Neuron (in vitro differentiated cells): ENCODE results near the gene RPP25L.
"Not testable (repeated sequence)": the region's sequence is repeated elsewhere in the genome, so short reads cannot be mapped to it uniquely, and the experiment has no call there.

ENCODE experiments used
- H2AFZ ChIP-seq: one replicate; pipeline ENCODE4 v1.6.1; 2013; ENCODE audit warnings: low read depth, mild to moderate bottlenecking, inconsistent platforms, low read length, moderate library complexity
- H3K27me3 ChIP-seq: one replicate; pipeline ENCODE4 v1.6.1; 2013; ENCODE audit warnings: low read length; ENCODE audit not compliant: insufficient read depth
- H3K36me3 ChIP-seq: one replicate; pipeline ENCODE4 v1.6.1; 2013; ENCODE audit warnings: low read length; ENCODE audit not compliant: insufficient read depth
- H3K4me1 ChIP-seq: one replicate; pipeline ENCODE4 v1.6.1; 2013; ENCODE audit warnings: low read length; ENCODE audit not compliant: insufficient read depth
- H3K4me3 ChIP-seq: 2 replicates; pipeline ENCODE4 v1.5.1; 2013; ENCODE audit warnings: mild to moderate bottlenecking, low read length, moderate library complexity
- H3K9me3 ChIP-seq: one replicate; pipeline ENCODE4 v1.6.1; 2013; ENCODE audit warnings: low read length

RPP25L gene

GRCh38 chr9:34648673-34649072 lies 36.8 kb upstream of the RPP25L start:
- Histone ChIP-seq H2AFZ (no peak overlapping the region), H3K9me3 (no peaks in the 10 kb centered on the region), H3K4me3 (no peak overlapping the region), H3K36me3 (peaks cover 13% of the 10 kb centered on the region), H3K4me1 (peaks cover 42% of the 10 kb centered on the region), H3K27me3 (no peaks in the 10 kb centered on the region)

DNA sequence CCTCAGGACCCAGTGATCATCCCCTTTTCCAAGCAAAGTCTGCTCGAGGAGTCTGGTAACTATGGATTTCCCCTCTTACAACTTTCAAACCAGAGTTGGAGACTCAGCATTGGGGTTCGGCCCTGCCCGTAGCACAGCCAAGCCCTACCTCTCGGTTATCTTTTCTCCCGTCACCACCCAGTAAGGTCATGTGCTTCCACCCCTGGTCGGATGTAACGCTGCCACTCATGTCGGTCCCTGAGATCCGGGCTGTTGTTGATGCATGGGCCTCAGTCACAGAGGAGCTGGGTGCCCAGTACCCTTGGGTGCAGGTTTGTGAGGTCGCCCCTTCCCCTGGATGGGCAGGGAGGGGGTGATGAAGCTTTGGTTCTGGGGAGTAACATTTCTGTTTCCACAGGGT lies 35.8 kb upstream of the RPP25L start:
- Histone ChIP-seq H3K4me1 (peaks cover 32% of the 10 kb centered on the region), H2AFZ (no peak overlapping the region), H3K9me3 (no peaks in the 10 kb centered on the region), H3K36me3 (peaks cover 13% of the 10 kb centered on the region), H3K4me3 (peak overlapping the region; percentile 80), H3K27me3 (no peaks in the 10 kb centered on the region)

- peak overlapping the region; percentile 71 for H2AFZ ChIP-seq
- peak overlapping the region; percentile 80 for H3K4me3 ChIP-seq
- peaks cover 26% of the 10 kb centered on the region for H3K4me1 ChIP-seq
- H3K36me3 ChIP-seq, result peaks cover 13% of the 10 kb centered on the region
- H3K27me3 ChIP-seq, result no peaks in the 10 kb centered on the region
- no peaks in the 10 kb centered on the region for H3K9me3 ChIP-seq
These were observed 35.1 kb upstream of the RPP25L start for GRCh38 chr9:34647084-34647403.

GRCh38 chr9:34646211-34647083 lies 34.5 kb upstream of the RPP25L start, which contains the start of gene GALT:
TSS of gene GALT (plus strand) at chr9:34646675. CDS start at chr9:34646705, 30 bp downstream.
- Histone ChIP-seq H3K27me3 (no peaks in the 10 kb centered on the region), H3K4me3 (peak within 1 kb of the TSS; percentile 80), H2AFZ (peak within 1 kb of the TSS; percentile 71), H3K4me1 (peaks cover 22% of the 10 kb centered on the region), H3K9me3 (no peaks in the 10 kb centered on the region), H3K36me3 (peaks cover 13% of the 10 kb centered on the region)

DNA sequence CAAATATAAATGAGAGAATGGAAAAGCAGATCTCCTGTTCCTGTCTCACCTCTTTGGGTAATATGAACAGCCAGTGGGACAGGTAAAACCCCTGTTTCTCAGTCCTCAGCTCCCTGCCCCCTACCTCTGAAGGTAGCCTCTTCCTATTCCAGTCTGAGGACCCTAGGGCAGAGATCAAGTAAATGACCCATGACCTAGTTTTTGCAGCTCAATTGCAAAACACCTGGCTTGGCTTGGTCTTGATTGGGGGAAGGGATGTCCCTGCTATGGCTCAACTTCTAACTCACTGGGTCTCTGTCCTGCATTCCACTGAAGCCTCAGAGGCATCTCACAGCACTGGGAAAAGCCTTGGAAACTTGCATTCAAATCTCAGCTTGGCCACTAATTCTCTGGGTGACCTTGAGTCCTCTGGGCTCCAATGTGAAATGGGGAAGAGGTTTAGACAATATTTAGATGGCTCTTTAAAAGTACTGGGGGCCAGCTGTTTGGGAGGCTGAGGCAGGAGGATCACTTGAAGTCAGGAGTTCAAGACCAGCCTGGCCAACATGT lies 32.9 kb upstream of the RPP25L start:
- no peaks in the 10 kb centered on the region for H3K9me3 ChIP-seq
- no peak overlapping the region for H3K4me3 ChIP-seq
- peaks cover 13% of the 10 kb centered on the region for H3K36me3 ChIP-seq
- no peaks in the 10 kb centered on the region for H3K27me3 ChIP-seq
- H3K4me1 ChIP-seq, result peaks cover 15% of the 10 kb centered on the region
- no peak overlapping the region for H2AFZ ChIP-seq

DNA sequence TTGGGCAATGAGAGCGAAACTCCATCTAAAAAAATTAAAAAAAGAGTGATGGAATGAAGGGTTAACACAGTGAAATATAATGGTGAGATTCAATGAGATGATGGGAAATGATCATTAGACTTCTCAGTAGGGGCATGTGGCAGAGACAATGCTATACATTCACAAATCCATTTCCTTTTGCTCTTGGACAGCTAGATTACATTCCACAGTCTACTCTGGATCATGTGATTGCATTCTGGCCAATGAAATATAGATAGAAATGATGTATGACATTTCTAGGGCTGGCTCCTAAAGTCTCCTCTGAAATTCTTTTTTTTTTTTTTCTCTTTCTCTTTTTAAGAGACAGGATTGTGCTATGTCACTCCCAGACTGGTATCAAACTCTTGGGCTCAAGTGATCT lies 30.8 kb upstream of the RPP25L start:
- no peaks in the 10 kb centered on the region for H3K9me3 ChIP-seq
- no peak overlapping the region for H2AFZ ChIP-seq
- peaks cover 16% of the 10 kb centered on the region for H3K4me1 ChIP-seq
- H3K4me3 ChIP-seq, result no peak overlapping the region
- no peaks in the 10 kb centered on the region for H3K27me3 ChIP-seq
- no peaks in the 10 kb centered on the region for H3K36me3 ChIP-seq

DNA sequence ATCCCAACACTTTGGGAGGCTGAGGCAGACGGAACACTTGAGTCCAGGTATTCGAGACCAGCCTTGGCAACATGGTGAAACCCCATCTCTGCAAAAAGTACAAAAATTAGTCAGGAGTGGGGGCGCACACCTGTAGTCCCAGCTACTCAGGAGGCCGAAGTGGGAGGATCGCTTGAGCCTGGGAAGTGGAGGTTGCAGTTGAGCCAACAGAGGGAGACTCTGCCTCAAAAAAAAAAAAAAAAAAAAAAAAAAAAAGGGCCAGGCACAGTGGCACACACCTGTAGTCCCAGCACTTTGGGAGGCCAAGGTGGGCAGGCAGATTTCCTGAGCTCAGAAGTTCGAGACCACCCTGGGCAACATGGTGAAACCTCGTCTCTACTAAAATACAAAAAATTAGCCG lies 27.4 kb upstream of the RPP25L start:
- peaks cover 11% of the 10 kb centered on the region for H3K4me1 ChIP-seq
- not testable (repeated sequence) for H3K27me3 ChIP-seq, H3K9me3 ChIP-seq, H2AFZ ChIP-seq, H3K4me3 ChIP-seq, H3K36me3 ChIP-seq

- Histone ChIP-seq H2AFZ (peak overlapping the region; percentile 71), H3K4me1 (peaks cover 11% of the 10 kb centered on the region), H3K4me3 (peak overlapping the region; percentile 71), H3K36me3 (peaks cover 7% of the 10 kb centered on the region), H3K9me3 (no peaks in the 10 kb centered on the region), H3K27me3 (no peaks in the 10 kb centered on the region)
These were observed 26.2 kb upstream of the RPP25L start for GRCh38 chr9:34638138-34638445.

GRCh38 chr9:34637356-34638137 lies 25.6 kb upstream of the RPP25L start, which contains the start of gene SIGMAR1:
TSS of gene SIGMAR1 (minus strand) at chr9:34637787. CDS start at chr9:34637697, 90 bp downstream.
- Histone ChIP-seq H3K36me3 (peaks cover 7% of the 10 kb centered on the region), H3K9me3 (no peaks in the 10 kb centered on the region), H3K27me3 (no peaks in the 10 kb centered on the region)

GRCh38 chr9:34636791-34637355 lies 25.0 kb upstream of the RPP25L start:
- Histone ChIP-seq H3K9me3 (no peaks in the 10 kb centered on the region), H3K4me3 (peak overlapping the region; percentile 71), H2AFZ (peak overlapping the region; percentile 71), H3K36me3 (peaks cover 7% of the 10 kb centered on the region), H3K27me3 (no peaks in the 10 kb centered on the region), H3K4me1 (peaks cover 11% of the 10 kb centered on the region)

More at GRCh38 chr9:34637356-34638137, 25.6 kb upstream of the RPP25L start, which contains the start of gene SIGMAR1:
- H3K4me3 ChIP-seq, result peak within 1 kb of the TSS; percentile 71
- H3K4me1 ChIP-seq, result peaks cover 11% of the 10 kb centered on the region
- H2AFZ ChIP-seq, result peak within 1 kb of the TSS; percentile 71

GRCh38 chr9:34635556-34635955 lies 23.7 kb upstream of the RPP25L start:
- H3K27me3 ChIP-seq, result peaks cover 8% of the 10 kb centered on the region
- H3K36me3 ChIP-seq, result peaks cover 7% of the 10 kb centered on the region
- H3K4me1 ChIP-seq, result peaks cover 11% of the 10 kb centered on the region
- H3K9me3 ChIP-seq, result no peaks in the 10 kb centered on the region
- H3K4me3 ChIP-seq, result no peak overlapping the region
- H2AFZ ChIP-seq, result no peak overlapping the region

- peaks cover 17% of the 10 kb centered on the region for H3K27me3 ChIP-seq
- H2AFZ ChIP-seq, result no peak overlapping the region
- H3K9me3 ChIP-seq, result no peaks in the 10 kb centered on the region
- peaks cover 11% of the 10 kb centered on the region for H3K4me1 ChIP-seq
- no peak overlapping the region for H3K4me3 ChIP-seq
- peaks cover 7% of the 10 kb centered on the region for H3K36me3 ChIP-seq
These were observed 22.8 kb upstream of the RPP25L start for GRCh38 chr9:34634551-34635248.
